WTC11 (cell line): Measurements from ENCODE around the gene BCAS3. TPM values are rescaled to one million over a fixed set of nuclear protein-coding genes. Genes with fewer than 3 reads are reported as not detected.

Experiments used
- ATAC-seq: fragments of 200-7000 bp; cut with Tn5 transposase; 2 replicates; pipeline ENCODE4 v1.10.0; 2021; ENCODE audit warnings: mild to moderate bottlenecking, moderate library complexity
- CTCF ChIA-PET: fragments of 300-600 bp; sonication (Branson Sonifier 250); formaldehyde crosslinking; loops from one replicate; lab custom pipeline; 2021; ENCODE audit warnings: antibody characterized with exemption; lab: Charles Lee
- POLR2A ChIA-PET: fragments of 350-600 bp; sonication (Branson Sonifier 250); formaldehyde crosslinking; loops from one replicate; lab custom pipeline; 2021; ENCODE audit warnings: antibody characterized with exemption; lab: Charles Lee
- DNase-seq: peaks from one replicate; pipeline ENCODE4 v3.0.0; 2021; ENCODE audit warnings: low spot score
- H3K27ac Mint-ChIP-seq: 2 replicates; pipeline ENCODE4 v1.8.0; 2021; ENCODE audit warnings: mixed read lengths
- H3K27me3 Mint-ChIP-seq: 2 replicates; pipeline ENCODE4 v1.8.0; 2021; ENCODE audit warnings: low read depth, mild to moderate bottlenecking, moderate library complexity, mixed read lengths
- H3K36me3 Mint-ChIP-seq: 2 replicates; pipeline ENCODE4 v1.8.0; 2021; ENCODE audit warnings: mixed read lengths
- H3K4me1 Mint-ChIP-seq: 2 replicates; pipeline ENCODE4 v1.8.0; 2022; ENCODE audit warnings: mixed read lengths
- H3K4me3 Mint-ChIP-seq: 2 replicates; pipeline ENCODE4 v1.8.0; 2021; ENCODE audit warnings: mild to moderate bottlenecking, moderate library complexity, mixed read lengths
- H3K9me3 Mint-ChIP-seq: 2 replicates; pipeline ENCODE4 v1.8.0; 2021; ENCODE audit warnings: mixed read lengths
- AFF4 ChIP-seq: sonication (generic); formaldehyde crosslinking; IDR thresholded peaks from 2 replicates; pipeline ENCODE4 v1.8.1; 2023; ENCODE audit warnings: mild to moderate bottlenecking, missing genetic modification reagents, borderline replicate concordance
- ATF2 ChIP-seq: sonication (generic); formaldehyde crosslinking; IDR thresholded peaks from 2 replicates; pipeline ENCODE4 v1.8.1; 2022; ENCODE audit warnings: low read depth, missing genetic modification reagents, borderline replicate concordance
- CREB1 ChIP-seq: sonication (generic); formaldehyde crosslinking; IDR thresholded peaks from 2 replicates; pipeline ENCODE4 v1.8.0; 2023; ENCODE audit warnings: mild to moderate bottlenecking, missing genetic modification reagents
- ERG ChIP-seq: fragments of 250-450 bp; sonication (Bioruptor Pico); IDR thresholded peaks from 2 replicates; pipeline ENCODE4 v1.8.0; 2021; ENCODE audit warnings: mild to moderate bottlenecking
- ETV6 ChIP-seq: sonication (generic); formaldehyde crosslinking; IDR thresholded peaks from 2 replicates; pipeline ENCODE4 v1.8.1; 2022; ENCODE audit warnings: mild to moderate bottlenecking, missing genetic modification reagents
- IRF1 ChIP-seq: sonication (generic); formaldehyde crosslinking; IDR thresholded peaks from 2 replicates; pipeline ENCODE4 v1.8.0; 2023; ENCODE audit warnings: missing genetic modification reagents
- IRF2 ChIP-seq: sonication (generic); formaldehyde crosslinking; IDR thresholded peaks from 2 replicates; pipeline ENCODE4 v1.8.0; 2022; ENCODE audit warnings: low read depth, missing genetic modification reagents, borderline replicate concordance
- MYBL2 ChIP-seq: sonication (generic); formaldehyde crosslinking; IDR thresholded peaks from 2 replicates; pipeline ENCODE4 v1.8.1; 2023; ENCODE audit warnings: mild to moderate bottlenecking, moderate library complexity, missing genetic modification reagents
- PRDM15 ChIP-seq: sonication (generic); formaldehyde crosslinking; IDR thresholded peaks from 2 replicates; pipeline ENCODE4 v1.8.0; 2022; ENCODE audit warnings: missing genetic modification reagents
- RELA ChIP-seq: sonication (generic); formaldehyde crosslinking; IDR thresholded peaks from 2 replicates; pipeline ENCODE4 v1.8.1; 2022; ENCODE audit warnings: missing genetic modification reagents, mild to moderate bottlenecking, borderline replicate concordance
- SOX15 ChIP-seq: fragments of 250-450 bp; sonication (Bioruptor Pico); IDR thresholded peaks from 2 replicates; pipeline ENCODE4 v1.9.0; 2021; ENCODE audit warnings: mild to moderate bottlenecking
- SP1 ChIP-seq: sonication (generic); formaldehyde crosslinking; conservative IDR thresholded peaks from 2 replicates; pipeline ENCODE4 v1.8.1; 2022; ENCODE audit warnings: missing genetic modification reagents
- TCF7 ChIP-seq: sonication (generic); formaldehyde crosslinking; IDR thresholded peaks from 2 replicates; pipeline ENCODE4 v1.8.0; 2022; ENCODE audit warnings: mild to moderate bottlenecking, low read depth, missing genetic modification reagents, moderate library complexity
- USF1 ChIP-seq: sonication (generic); formaldehyde crosslinking; IDR thresholded peaks from 2 replicates; pipeline ENCODE4 v1.8.0; 2022; ENCODE audit warnings: mild to moderate bottlenecking, missing genetic modification reagents
- ZBTB21 ChIP-seq: sonication (generic); formaldehyde crosslinking; IDR thresholded peaks from 2 replicates; pipeline ENCODE4 v1.8.1; 2023; ENCODE audit warnings: mild to moderate bottlenecking, missing genetic modification reagents, borderline replicate concordance
- ZNF121 ChIP-seq: sonication (generic); formaldehyde crosslinking; IDR thresholded peaks from 2 replicates; pipeline ENCODE4 v1.8.0; 2023; ENCODE audit warnings: missing genetic modification reagents
- ZNF416 ChIP-seq: fragments of 250-450 bp; sonication (Bioruptor Pico); IDR thresholded peaks from 2 replicates; pipeline ENCODE4 v1.9.0; 2021; ENCODE audit warnings: mild to moderate bottlenecking, inconsistent platforms
- ZNF532 ChIP-seq: fragments of 250-450 bp; sonication (Bioruptor Pico); IDR thresholded peaks from 2 replicates; pipeline ENCODE4 v1.9.0; 2021; ENCODE audit warnings: mild to moderate bottlenecking, borderline replicate concordance
- total RNA-seq: library from RNA; stranded (reverse); gene quantifications from 3 replicates; pipeline ENCODE4 v1.2.3, GENCODE V29; 2021

BCAS3 gene
- total RNA-seq, 1 experiment from 2014 or later = 15.5 TPM

GRCh38 chr17:61415374-61416210, 737.9 kb downstream of the BCAS3 start:
- POLR2A ChIA-PET = interaction anchor here (0.6 kb wide), 1 partner anchor 349 kb away, joined by 8 read pairs; no protein-coding TSS in a partner anchor
- no peak for DNase-seq
- no peak for ATAC-seq

More at GRCh38 chr17:61415374-61416210, 737.9 kb downstream of the BCAS3 start:
- peaks cover 70% of the 10 kb centered on the region for H3K27me3 Mint-ChIP-seq
- no peaks in the 10 kb centered on the region for H3K9me3 Mint-ChIP-seq
- TF ChIP-seq AFF4 (CRISPR knock-in tag) (no peak), ZNF416 (CRISPR knock-in tag) (no peak), RELA (CRISPR knock-in tag) (no peak), USF1 (no peak), ERG (CRISPR knock-in tag) (no peak), IRF2 (no peak), ZNF532 (CRISPR knock-in tag) (no peak), PRDM15 (CRISPR knock-in tag) (no peak), SOX15 (no peak), ZNF121 (no peak), SP1 (CRISPR knock-in tag) (no peak), ETV6 (CRISPR knock-in tag) (no peak), IRF1 (CRISPR knock-in tag) (no peak), MYBL2 (CRISPR knock-in tag) (no peak), CREB1 (no peak), ZBTB21 (CRISPR knock-in tag) (no peak), ATF2 (no peak), TCF7 (CRISPR knock-in tag) (no peak)
- H3K4me3 Mint-ChIP-seq = no peak overlapping the region
- H3K4me1 Mint-ChIP-seq = peaks cover 11% of the 10 kb centered on the region
- no peak overlapping the region for H3K27ac Mint-ChIP-seq
- CTCF ChIA-PET = interaction anchor here (0.8 to 6.4 kb wide), 5 partner anchors 9 to 159 kb away, joined by 3 to 39 read pairs (median 3); no protein-coding TSS in a partner anchor
- H3K36me3 Mint-ChIP-seq = no peaks in the 10 kb centered on the region
